CD4-positive, alpha-beta T cell treated with Interleukin-15 for 1 hour (primary cell): ENCODE results near the gene CMIP.
A peak's percentile ranks its signal among the peaks of the same experiment; 100 is the strongest.
"Not testable (repeated sequence)": the region's sequence is repeated elsewhere in the genome, so short reads cannot be mapped to it uniquely, and the experiment has no call there.

ENCODE experiments used
- DNase-seq: peaks from one replicate; pipeline ENCODE4 v3.0.0-alpha.2; 2020

The CMIP gene

GRCh38 chr16:81519301-81520150 is 74.9 kb downstream of the CMIP start:
- DNase-seq: peak; percentile 47

GRCh38 chr16:81520151-81520470 is 75.5 kb downstream of the CMIP start:
- DNase-seq: no peak

- DNase-seq: no peak
Measured at GRCh38 chr16:81520560-81521135, 76.0 kb downstream of the CMIP start.

- peak; percentile 93 for DNase-seq
Measured at GRCh38 chr16:81521141-81521626, 76.6 kb downstream of the CMIP start.

GRCh38 chr16:81522108-81522701 is 77.6 kb downstream of the CMIP start:
- peak; percentile 72 for DNase-seq

- DNase-seq: not testable (repeated sequence)
Measured at GRCh38 chr16:81522851-81523250, 78.2 kb downstream of the CMIP start.

GRCh38 chr16:81523387-81524115 is 78.9 kb downstream of the CMIP start:
- DNase-seq: no peak

- DNase-seq: peak; percentile 85
Measured at GRCh38 chr16:81524382-81524781, 79.8 kb downstream of the CMIP start.

GRCh38 chr16:81524885-81525284 is 80.3 kb downstream of the CMIP start:
- not testable (repeated sequence) for DNase-seq

- no peak for DNase-seq
Measured at GRCh38 chr16:81526199-81526598, 81.6 kb downstream of the CMIP start.

- DNase-seq: peak; percentile 27
Measured at GRCh38 chr16:81526935-81527334, 82.3 kb downstream of the CMIP start.

- DNase-seq: no peak
Measured at GRCh38 chr16:81527477-81528178, 83.0 kb downstream of the CMIP start.

- no peak for DNase-seq
Measured at GRCh38 chr16:81528256-81528655, 83.6 kb downstream of the CMIP start.

- no peak for DNase-seq
Measured at GRCh38 chr16:81530296-81530721, 85.7 kb downstream of the CMIP start.

- no peak for DNase-seq
Measured at GRCh38 chr16:81530814-81531213, 86.2 kb downstream of the CMIP start.

GRCh38 chr16:81531419-81531821 is 86.8 kb downstream of the CMIP start:
- no peak for DNase-seq

- DNase-seq: no peak
Measured at GRCh38 chr16:81532491-81533174, 88.0 kb downstream of the CMIP start.

GRCh38 chr16:81533175-81533507 is 88.5 kb downstream of the CMIP start:
- no peak for DNase-seq

GRCh38 chr16:81535679-81536360 is 91.2 kb downstream of the CMIP start:
- no peak for DNase-seq

- no peak for DNase-seq
Measured at GRCh38 chr16:81536648-81537047, 92.0 kb downstream of the CMIP start.

- no peak for DNase-seq
Measured at GRCh38 chr16:81537721-81538561, 93.3 kb downstream of the CMIP start.
